Activated CD4-positive, alpha-beta T cell treated with anti-CD3 and anti-CD28 coated beads for 1 hour (primary cell): Measurements from ENCODE around the gene EEF1A2.

ENCODE experiments used
- DNase-seq: peaks from one replicate; pipeline ENCODE4 v3.0.0-alpha.2; 2020

EEF1A2 gene

GRCh38 chr20:63466861-63467260, 32.0 kb downstream of the EEF1A2 start:
- DNase-seq, result no peak

- no peak for DNase-seq
These were observed 32.5 kb downstream of the EEF1A2 start for GRCh38 chr20:63466250-63466825.

- DNase-seq, result no peak
These were observed 33.3 kb downstream of the EEF1A2 start for GRCh38 chr20:63465380-63466249.

GRCh38 chr20:63464289-63464635, 34.6 kb downstream of the EEF1A2 start:
- DNase-seq, result no peak

DNA sequence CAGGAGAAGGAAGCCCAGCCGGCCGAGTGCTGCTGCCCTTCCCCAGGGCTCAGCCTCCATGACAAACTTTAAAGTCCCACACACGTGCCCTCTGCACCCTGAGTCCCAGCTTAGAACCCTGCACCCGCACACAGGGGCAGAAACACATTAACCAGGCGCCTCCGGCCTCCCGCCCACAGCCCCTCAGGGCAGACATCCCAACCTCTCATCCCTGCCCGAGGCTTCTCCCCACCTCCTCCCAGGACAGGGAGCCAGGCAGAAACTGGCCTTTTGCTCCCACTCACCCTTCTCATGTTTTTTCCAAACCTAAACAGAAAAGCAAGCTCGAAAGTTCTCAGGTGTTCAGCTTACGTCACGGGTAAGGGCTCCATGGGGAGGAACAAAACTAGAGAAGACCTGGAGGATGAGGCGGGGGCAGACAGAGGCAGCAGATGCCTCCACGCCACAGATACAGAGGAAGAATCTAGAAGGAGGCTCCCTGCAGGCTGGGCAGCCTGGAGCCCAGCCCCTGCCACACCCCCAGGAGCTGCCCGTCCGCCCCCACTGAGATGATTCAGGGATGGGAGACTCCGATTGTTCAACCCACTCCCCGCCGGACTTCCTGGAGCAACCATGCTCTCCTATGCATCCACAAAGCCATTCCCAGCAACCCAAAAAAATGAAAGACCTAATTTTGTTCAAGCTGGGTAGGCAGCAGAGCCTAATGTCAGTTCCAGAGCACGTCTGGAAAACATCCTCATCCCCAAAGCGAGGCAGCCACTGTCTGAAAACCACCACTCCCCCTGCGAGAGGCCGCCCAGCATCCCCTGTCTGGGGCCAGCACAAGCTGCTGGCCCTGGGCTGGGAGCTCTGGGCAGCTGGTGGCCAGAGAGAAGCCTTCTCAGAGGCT, 35.2 kb downstream of the EEF1A2 start:
- DNase-seq, result no peak

GRCh38 chr20:63462244-63462643, 36.6 kb downstream of the EEF1A2 start:
- no peak for DNase-seq

- DNase-seq, result no peak
These were observed 37.6 kb downstream of the EEF1A2 start for GRCh38 chr20:63461104-63461763.

DNA sequence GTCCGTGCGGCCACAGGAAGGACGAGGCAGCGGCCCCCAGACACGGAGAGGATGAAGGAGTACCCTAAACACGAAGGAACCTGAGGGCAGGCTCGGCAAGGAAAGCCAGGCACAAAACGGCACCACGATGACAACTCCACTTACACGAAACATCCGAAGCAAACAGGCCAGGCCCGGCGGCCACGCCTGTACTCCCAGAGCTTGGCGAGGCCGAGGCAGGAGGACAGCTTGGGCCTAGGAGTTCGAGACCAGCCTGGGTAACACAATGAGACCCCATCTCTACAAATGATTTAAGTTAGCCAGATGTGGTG, 39.9 kb downstream of the EEF1A2 start:
- no peak for DNase-seq

- DNase-seq, result no peak
These were observed 40.5 kb downstream of the EEF1A2 start for GRCh38 chr20:63458170-63459069.

- no peak for DNase-seq
These were observed 41.1 kb downstream of the EEF1A2 start for GRCh38 chr20:63457737-63458136.

GRCh38 chr20:63456429-63457284, 42.2 kb downstream of the EEF1A2 start:
- DNase-seq, result no peak

GRCh38 chr20:63455568-63455859, 43.4 kb downstream of the EEF1A2 start:
- no peak for DNase-seq

GRCh38 chr20:63454731-63455567, 43.9 kb downstream of the EEF1A2 start:
- no peak for DNase-seq

DNA sequence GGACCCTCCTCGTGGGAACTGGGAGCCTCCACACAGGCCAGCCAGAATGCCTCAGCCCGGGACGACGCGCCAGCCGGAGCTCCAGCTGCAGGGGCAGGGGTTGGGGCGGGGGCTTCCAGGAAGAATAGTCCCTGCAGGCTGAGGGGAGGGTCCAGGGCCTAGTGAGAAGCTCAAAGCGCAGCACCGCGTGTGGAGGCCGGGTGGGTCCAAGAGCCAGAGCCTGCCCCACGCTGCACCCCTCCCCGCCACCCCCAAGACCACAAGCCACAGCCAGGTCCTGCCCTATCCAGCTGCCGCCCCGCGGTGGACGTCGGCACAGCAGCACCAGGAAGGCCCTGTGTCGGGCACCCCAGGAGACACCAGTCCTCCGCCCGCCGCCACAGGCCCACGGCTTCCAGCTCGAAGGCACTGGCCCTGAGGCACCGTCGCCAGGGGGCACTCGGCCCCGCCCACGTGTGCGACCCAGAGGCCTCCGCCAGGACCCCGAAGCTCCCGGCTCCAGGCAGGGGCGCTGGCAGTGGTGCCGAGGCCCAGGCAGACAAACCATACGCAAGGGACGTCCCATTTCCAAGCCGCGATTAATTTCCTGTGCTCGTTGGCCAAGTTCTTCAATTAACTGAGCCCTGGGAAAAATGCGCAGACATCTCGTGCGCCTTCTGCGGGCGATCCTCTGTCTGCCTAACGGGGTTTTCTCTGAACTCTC, 45.9 kb downstream of the EEF1A2 start:
- no peak for DNase-seq

DNA sequence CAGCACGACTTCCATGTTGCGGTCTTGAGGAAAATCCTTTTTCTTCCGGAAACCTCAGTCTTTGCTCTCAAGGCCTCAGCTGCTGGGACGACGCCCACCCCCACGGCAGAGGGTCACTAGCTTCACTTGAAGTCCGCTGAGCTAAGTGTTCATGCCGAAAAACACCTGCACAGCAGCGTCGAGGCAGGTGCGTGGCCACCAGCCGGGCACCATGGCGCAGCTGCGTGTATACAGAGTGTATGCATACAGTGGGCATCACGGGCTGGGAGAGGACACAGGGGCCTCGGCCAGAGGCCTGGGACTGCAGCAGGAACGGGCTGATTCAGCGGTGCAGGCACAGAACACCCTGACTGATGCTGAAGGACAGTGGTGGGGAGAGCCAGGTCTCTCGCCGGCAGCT, 46.5 kb downstream of the EEF1A2 start:
- DNase-seq, result no peak

DNA sequence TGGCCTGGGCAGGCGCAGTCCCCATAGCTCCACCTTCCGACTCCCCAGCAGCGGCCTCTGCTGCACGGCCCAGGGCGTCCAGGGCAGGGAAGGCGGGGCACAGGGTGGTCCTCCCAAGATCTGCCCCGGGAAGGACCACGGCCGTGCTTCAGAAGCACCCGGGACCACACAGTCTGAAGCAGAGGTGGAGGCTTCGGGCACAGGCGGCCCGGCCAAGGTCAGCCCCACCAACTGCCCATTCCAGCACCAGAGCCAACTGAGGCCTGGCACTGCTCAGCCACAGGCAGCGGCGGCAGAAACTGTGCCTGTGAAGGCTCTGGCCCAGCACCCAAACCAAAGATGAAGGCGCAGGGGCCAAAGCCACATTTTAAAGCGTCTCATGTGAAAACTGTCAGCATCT, 47.1 kb downstream of the EEF1A2 start:
- DNase-seq, result no peak

GRCh38 chr20:63449796-63450730, 48.8 kb downstream of the EEF1A2 start:
- no peak for DNase-seq

DNA sequence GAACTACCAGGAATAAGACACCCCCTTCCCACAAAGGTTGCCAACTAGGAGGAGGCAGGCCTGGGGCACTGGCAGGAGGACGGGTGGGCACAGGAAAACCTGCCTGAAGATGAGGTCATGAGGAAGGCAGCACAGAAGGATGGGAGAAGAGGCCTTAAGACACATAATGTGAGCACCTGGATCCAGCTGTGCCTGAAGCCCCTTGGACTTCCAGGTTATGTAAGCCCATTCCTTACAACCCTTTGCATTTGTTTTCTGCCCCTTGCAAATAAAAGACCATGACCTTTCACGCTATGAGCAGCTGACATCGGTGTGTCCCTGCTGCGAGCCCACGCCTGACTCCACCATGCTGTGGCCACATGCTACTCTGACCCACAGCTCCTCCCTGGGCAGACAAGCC, 49.9 kb downstream of the EEF1A2 start:
- no peak for DNase-seq

GRCh38 chr20:63448031-63448430, 50.9 kb downstream of the EEF1A2 start:
- DNase-seq, result no peak
